SHP77 treated with DMSO at 0.1 percent for 48 hours (cell line): Measurements from ENCODE around the gene UBE2C.
"Not testable (repeated sequence)": the region's sequence is repeated elsewhere in the genome, so short reads cannot be mapped to it uniquely, and the experiment has no call there.

Experiments
- DNase-seq: peaks from one replicate; lab custom pipeline; 2025; lab: John Stamatoyannopoulos, UW

Gene UBE2C

DNA sequence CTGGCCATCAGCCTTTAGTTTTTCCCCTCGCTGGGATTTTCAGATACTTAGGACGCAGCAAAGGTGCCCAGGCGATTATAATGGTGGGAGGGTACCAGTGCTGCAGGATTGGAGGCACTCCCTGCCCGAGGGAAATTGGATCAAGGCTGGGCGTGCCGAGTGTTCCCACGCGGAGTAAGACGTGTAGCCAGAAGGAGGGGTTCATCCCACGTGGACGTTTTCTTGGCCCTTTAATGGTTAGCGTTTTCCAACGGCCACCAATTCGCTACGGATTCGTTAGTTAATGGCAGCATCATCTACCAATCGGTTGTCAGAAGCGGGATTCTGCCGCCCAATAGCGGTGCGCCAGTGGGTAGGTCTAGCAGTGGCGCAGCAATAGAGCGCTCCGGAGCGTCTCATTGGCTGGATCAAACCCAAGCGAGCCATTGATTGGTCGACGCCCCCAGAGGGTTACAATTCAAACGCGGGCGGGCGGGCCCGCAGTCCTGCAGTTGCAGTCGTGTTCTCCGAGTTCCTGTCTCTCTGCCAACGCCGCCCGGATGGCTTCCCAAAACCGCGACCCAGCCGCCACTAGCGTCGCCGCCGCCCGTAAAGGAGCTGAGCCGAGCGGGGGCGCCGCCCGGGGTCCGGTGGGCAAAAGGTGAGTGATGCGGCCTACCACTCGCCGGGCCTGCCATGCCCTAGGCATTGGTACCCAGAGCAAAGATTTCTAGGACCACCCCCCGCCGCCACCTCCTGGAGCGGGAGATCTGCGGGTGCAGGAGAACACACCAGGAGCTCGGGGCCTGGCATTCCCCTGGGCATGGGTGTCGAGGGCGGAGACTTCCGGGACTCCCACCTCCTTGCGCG is at the start of gene UBE2C:
TSS of gene UBE2C (plus strand) at position 488 of the 849 bp plus-strand sequence. CDS start at position 540, 52 bp downstream.
- peak; percentile 98 for DNase-seq

DNA sequence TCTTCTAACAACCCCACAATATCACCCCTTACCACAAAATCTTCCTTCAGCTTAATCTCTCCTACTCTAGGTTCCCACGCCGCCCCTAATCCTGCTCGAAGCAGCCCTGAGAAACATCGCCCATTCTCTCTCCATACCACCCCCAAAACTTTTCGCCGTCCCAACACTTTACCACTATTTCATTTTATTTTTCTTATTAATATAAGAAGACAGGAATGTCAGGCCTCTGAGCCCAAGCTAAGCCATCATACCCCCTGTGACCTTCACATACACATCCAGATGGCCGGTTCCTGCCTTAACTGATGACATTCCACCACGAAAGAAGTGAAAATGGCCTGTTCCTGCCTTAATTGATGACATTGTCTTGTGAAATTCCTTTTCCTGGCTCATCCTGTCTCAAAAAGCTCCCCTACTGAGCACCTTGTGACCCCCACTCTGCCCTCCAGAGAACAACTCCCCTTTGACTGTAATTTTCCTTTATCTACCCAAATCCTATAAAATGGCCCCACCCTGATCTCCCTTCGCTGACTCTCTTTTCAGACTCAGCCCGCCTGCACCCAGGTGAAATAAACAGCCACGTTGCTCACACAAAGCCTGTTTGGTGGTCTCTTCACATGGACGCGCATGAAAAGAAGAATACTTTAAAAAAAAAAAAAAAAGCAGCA is 47.7 kb upstream of the UBE2C start:
- DNase-seq = not testable (repeated sequence)

DNA sequence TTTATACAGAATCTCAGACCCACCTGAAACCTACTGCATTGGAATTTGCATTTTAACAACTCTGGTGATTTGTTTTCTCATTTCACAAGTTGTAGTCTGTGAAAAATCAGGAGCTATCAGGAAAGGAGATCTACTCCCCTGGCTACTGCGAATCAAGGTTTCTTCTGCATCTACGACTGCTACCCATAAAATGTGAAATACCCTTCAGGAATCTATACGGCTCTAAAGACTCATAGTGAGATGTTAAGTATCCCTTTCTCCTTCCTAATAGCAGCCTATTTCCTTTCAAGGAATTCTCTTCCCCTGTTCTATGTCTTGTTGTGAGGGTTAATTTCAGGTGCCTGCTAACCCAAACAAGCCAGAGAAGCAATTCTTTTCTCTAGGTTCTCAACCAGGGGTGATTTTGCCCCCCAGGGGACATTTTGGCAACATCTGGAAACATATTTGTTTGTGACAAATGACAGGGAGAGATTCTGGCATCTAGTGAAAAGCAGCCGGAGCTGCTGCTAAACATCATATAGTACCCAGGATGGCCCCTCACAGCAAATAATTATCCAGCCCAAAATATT is 47.1 kb upstream of the UBE2C start:
- no peak for DNase-seq

GRCh38 chr20:45765980-45766379 is 46.5 kb upstream of the UBE2C start:
- no peak for DNase-seq

DNA sequence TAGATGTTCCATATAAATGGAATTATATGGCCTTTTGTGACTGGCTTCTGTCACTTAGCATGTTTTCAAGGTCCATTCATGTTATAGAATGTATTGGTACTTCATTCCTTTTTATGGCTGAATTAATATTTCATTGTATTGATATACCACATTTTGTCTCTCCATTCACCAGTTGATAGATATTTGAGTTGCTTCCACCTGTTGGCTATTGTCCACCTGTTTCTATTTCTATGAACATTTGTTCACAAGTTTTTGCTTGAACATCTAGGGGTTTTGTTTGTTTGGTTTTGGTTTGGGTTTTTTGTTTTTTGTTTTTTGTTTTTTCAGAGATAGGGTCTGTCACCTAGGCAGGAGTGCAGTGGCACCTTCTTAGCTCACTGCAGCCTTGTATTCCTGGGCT is 44.0 kb upstream of the UBE2C start:
- no peak for DNase-seq

DNA sequence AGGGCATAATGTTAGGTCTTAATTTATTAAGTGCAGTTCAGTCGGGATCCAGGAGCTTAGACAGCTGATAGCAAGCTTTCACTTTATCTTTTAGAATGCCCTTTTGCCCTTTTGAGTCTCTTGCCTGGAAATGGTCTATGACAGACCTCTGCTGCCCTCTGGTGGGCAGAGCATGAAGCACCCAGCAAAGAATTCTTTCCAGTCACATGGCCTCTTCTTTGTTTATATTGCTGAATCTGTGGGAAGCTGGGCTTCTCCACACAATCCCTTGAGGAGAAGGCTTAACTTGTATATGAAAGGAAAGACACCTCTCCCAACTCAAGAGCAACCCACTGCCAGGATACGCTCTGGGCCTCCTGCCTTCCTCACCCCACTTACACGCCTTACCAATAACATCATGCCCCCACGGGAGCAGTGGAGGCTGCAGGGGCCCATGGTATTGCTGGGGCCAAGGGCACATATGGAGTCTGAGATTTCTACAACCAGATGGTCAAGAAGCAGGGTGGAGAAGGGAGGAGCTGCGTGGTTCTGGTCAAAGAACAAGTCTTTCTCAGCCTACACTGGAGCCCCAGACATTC is 41.2 kb upstream of the UBE2C start:
- DNase-seq = peak; percentile 47

DNA sequence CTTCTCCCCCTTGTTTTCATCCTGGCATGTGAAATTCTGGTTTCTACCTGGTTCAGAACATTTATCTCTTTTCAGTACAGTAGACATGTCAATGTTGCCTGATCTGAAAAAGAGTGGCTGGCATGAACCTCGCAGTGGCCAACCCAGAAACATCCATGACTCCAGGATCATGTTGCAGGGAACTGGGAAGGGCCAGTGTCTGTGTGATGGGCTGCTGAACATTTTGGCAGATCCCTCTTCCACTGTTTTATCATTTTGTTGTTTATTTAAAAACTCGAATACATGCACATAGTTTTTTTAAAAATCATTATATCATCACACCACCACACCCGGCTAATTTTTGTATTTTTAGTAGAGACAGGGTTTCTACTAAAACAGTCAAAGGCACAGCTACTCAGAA is 39.8 kb upstream of the UBE2C start:
- DNase-seq = no peak

GRCh38 chr20:45774945-45775344 is 37.5 kb upstream of the UBE2C start:
- no peak for DNase-seq

- DNase-seq = no peak
Observed at GRCh38 chr20:45775411-45775810, 37.0 kb upstream of the UBE2C start.

- DNase-seq = no peak
Observed at GRCh38 chr20:45776931-45777330, 35.5 kb upstream of the UBE2C start.

GRCh38 chr20:45779011-45779915 is 33.2 kb upstream of the UBE2C start:
- DNase-seq = no peak

GRCh38 chr20:45780159-45780558 is 32.3 kb upstream of the UBE2C start:
- DNase-seq = no peak

DNA sequence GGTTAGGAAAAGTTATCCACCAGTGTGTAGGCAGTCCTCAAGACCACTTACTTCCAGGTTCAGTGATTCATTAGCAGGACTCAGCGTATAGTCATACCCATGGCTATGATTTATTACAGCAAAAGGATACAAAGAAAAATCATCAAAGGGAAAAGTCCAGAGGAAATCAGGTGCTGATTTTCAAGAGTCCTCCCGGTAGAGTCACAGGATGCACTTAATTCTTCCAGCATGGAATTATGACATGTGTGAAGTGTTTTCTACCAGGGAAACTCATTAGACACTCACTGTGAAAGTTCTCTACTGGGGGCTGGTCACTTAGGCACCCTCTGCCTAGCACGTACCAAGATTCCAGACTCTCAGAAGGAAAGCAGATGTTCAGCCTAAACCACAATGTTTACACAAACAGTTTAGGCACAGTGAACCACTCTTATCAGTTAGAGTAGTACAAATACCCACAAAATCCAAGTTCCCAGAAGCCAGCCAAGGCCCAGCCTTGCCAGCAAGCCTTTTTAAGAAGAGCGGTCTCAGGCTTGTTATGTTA is 31.0 kb upstream of the UBE2C start:
- no peak for DNase-seq

DNA sequence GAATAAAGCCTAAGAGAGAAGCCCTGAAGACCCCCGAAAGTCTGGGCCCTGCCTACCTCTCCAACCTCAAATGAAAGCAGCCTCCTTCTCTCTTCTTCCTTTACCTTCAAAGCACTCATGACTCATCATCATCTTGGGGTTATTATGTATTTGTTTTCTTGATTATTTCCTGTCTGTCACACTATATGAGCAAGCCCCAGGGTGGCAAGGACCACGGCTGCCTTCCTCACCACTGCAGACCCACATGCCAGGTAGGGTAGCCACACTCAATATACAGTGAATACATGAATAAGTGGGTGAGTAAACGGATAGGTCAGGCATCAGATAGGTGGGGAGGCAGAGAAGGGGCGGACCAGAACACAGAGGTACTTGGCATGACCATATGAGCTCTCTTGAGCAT is 29.6 kb upstream of the UBE2C start:
- DNase-seq = no peak

DNA sequence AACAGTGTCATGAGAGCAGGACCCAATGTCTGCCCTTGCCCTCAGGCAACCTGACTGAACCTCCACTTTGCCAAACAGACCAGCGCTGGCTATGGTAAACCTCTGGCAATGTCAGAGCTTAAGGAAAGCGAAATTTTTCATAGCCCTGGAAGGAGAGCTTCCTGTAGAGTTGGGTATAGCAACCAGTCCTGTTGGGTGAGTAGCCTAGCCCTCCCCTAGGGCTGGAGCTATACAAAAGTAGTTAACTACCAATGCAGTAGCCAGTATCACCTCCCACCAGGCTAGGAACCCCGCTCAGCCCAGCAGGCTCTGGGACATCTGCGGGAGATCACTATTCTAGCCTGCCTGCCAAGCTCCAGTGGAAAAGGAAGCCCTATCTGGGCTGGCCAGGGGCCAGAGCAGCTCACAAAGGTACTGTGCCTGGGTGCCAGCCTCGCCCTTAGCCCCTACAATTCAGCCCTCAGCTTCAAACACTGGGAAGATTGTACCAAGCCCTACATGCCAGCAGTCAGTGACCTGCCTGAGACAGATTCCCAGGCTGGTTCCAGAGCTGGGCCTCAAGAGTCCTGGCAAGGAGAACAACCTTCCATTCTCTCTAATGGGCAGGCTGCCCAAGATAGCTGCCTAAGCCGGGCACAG is 28.7 kb upstream of the UBE2C start:
- no peak for DNase-seq

DNA sequence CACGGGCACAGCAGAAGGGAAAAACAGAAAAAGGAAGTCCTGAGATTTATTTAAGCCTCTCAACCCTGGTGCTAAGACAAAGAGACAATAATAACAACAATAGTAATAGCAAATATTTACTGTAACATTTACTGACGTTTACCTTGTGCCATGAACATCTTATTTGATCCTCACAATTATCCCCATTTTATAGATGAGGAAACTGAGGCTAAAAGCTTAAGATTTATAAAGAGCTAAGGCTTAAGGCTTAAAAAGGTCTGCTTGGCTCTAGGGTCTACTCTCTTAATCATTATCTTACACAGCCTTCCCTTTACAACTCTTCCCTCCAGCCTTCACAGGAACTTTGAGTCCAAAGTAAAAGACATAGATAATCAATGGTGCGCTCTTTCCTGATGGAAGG is 24.1 kb upstream of the UBE2C start:
- no peak for DNase-seq

GRCh38 chr20:45792317-45793118 is 19.9 kb upstream of the UBE2C start:
- DNase-seq = no peak

DNA sequence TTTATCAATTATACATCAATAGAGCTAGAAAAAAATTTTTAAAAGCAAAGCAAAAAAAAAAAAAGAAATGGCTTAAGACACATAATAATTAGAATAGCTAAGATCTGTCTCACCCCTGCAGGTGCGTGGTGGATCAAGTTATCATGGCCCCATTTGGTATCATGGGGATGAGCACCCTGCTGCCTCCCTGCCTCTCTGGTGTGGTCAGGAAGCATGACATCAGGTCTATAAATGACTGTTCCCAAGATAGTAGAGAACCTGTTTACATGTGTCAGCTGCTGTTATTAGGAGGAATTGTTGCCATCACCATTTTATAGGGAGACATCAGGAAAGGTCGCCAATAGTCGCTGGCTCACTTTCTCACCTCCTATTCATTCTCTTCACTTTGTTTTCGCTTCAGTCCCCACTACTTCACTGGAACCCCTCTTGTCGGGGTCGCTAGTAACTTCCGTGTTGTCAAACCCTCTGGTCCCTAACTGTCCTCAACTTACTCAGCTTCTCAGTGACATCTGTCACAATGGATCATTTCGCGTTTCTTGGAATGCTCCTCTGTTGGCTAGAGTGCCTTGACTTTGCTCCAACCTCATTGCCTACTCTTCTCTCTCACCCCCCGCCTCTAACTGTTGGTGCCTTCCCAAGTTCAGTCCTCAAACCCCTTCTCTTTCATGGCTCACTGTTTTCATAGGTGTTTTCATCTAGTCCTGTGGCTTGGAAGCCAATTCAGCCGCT is 15.9 kb upstream of the UBE2C start:
- DNase-seq = no peak

DNA sequence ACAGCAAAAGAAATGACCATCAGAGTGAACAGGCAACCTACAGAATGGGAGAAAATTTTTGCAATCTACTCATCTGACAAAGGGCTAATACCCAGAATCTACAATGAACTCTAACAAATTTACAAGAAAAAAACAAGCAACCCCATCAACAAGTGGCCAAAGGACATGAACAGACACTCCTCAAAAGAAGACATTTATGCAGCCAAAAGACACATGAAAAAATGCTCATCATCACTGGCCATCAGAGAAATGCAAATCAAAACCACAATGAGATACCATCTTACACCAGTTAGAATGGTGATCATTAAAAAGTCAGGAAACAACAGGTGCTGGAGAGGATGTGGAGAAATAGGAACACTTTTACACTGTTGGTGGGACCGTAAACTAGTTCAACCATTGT is 14.9 kb upstream of the UBE2C start:
- DNase-seq = not testable (repeated sequence)
